Measurements from ENCODE around the gene RAB11FIP3.

DNA sequence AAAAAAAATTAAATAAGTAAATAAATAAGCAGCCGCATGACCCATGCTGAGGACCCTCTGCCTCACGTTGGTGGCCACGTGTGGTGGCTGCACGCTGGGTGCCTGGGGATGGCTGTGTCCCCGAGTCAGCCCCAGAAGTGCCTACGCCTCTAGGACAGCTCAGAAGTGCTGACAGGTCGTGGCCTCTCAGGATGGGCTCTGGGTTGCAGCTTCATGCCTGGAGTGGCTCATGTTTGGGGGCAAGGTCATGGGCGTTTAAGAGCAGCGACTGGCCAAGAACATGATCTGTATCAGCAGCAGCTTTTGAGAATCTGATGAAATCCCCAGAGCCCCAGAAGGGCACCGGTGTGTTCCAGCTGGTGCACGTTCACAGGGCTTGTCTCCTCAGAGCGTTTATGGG is 75.3 kb downstream of the RAB11FIP3 start:
- TF ChIP-seq, protein P1, sequence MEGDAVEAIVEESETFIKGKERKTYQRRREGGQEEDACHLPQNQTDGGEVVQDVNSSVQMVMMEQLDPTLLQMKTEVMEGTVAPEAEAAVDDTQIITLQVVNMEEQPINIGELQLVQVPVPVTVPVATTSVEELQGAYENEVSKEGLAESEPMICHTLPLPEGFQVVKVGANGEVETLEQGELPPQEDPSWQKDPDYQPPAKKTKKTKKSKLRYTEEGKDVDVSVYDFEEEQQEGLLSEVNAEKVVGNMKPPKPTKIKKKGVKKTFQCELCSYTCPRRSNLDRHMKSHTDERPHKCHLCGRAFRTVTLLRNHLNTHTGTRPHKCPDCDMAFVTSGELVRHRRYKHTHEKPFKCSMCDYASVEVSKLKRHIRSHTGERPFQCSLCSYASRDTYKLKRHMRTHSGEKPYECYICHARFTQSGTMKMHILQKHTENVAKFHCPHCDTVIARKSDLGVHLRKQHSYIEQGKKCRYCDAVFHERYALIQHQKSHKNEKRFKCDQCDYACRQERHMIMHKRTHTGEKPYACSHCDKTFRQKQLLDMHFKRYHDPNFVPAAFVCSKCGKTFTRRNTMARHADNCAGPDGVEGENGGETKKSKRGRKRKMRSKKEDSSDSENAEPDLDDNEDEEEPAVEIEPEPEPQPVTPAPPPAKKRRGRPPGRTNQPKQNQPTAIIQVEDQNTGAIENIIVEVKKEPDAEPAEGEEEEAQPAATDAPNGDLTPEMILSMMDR (IDR thresholded peaks at IDR 0.05): no peak
- TF ChIP-seq, protein P2, sequence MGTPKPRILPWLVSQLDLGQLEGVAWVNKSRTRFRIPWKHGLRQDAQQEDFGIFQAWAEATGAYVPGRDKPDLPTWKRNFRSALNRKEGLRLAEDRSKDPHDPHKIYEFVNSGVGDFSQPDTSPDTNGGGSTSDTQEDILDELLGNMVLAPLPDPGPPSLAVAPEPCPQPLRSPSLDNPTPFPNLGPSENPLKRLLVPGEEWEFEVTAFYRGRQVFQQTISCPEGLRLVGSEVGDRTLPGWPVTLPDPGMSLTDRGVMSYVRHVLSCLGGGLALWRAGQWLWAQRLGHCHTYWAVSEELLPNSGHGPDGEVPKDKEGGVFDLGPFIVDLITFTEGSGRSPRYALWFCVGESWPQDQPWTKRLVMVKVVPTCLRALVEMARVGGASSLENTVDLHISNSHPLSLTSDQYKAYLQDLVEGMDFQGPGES (IDR thresholded peaks at IDR 0.05; ENCODE audit: low read depth, low read length): no peak
